Measurements from ENCODE around the gene TYMS. TPM values are rescaled to one million over a fixed set of nuclear protein-coding genes. Genes with fewer than 3 reads are reported as not detected.
"Not testable (repeated sequence)": the region's sequence is repeated elsewhere in the genome, so short reads cannot be mapped to it uniquely, and the experiment has no call there.

The TYMS gene
- total RNA-seq, 2 donors from 2014 or later: 32.8 to 131 TPM

DNA sequence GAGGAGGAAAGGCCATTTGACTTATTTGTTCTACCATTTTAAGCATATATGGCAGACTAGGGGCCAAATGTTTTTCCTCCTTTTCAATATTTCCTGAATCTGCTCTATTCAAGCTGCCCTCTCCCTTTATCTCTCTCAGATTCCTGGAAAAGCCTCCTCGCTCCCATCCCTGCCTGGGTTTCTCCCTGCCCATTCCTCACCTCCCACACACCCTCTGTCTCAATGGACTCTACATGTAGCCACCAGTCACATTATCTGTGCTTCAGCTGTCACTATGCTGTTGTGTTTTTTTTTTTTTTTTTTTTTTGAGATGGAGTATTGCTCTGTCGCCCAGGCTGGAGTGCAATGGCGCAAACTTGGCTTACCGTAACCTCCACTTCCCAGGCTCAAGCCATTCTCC is 22.9 kb downstream of the TYMS start:
- Histone ChIP-seq H3K9me3 (no peaks in the 10 kb centered on the region), H3K36me3 (no peaks in the 10 kb centered on the region), H3K4me1 (no peaks in the 10 kb centered on the region), H3K27me3 (no peaks in the 10 kb centered on the region), H3K9ac (ENCODE audit: low read depth in 2 of 2, low read length in 2 of 2) (no peak overlapping the region), H3K4me3 (no peak overlapping the region), H3K27ac (no peak overlapping the region)
- DNase-seq: no peak
- intact Hi-C loops (cut with DNase I): no loop called here
- TF ChIP-seq, protein P1, sequence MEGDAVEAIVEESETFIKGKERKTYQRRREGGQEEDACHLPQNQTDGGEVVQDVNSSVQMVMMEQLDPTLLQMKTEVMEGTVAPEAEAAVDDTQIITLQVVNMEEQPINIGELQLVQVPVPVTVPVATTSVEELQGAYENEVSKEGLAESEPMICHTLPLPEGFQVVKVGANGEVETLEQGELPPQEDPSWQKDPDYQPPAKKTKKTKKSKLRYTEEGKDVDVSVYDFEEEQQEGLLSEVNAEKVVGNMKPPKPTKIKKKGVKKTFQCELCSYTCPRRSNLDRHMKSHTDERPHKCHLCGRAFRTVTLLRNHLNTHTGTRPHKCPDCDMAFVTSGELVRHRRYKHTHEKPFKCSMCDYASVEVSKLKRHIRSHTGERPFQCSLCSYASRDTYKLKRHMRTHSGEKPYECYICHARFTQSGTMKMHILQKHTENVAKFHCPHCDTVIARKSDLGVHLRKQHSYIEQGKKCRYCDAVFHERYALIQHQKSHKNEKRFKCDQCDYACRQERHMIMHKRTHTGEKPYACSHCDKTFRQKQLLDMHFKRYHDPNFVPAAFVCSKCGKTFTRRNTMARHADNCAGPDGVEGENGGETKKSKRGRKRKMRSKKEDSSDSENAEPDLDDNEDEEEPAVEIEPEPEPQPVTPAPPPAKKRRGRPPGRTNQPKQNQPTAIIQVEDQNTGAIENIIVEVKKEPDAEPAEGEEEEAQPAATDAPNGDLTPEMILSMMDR (IDR thresholded peaks at IDR 0.05): no peak

DNA sequence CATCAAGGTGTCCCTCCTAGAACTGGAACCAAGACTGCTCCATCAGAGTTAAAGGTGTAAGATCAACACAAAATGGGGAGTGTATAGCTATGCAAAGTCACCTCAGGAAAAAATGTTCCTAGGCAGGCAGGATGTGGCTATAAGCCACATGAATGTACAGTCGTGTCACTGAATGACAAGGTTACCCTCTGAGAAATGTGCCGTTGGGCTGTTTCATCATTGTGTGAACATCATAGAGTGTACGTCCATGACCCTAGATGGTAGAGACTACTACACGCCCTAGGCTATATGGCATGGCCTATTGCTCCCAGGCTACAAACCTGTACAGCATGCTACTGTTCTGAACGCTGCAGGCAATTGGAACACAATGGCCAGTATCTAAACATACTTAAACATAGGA is 24.5 kb downstream of the TYMS start:
- DNase-seq: no peak
- Histone ChIP-seq H3K4me1 (no peaks in the 10 kb centered on the region), H3K4me3 (no peak overlapping the region), H3K27me3 (no peaks in the 10 kb centered on the region), H3K9ac (ENCODE audit: low read depth in 2 of 2, low read length in 2 of 2) (no peak overlapping the region), H3K36me3 (no peaks in the 10 kb centered on the region), H3K9me3 (no peaks in the 10 kb centered on the region), H3K27ac (no peak overlapping the region)
- TF ChIP-seq, protein P1 (IDR thresholded peaks at IDR 0.05): no peak
- intact Hi-C loops (cut with DNase I): no loop called here

DNA sequence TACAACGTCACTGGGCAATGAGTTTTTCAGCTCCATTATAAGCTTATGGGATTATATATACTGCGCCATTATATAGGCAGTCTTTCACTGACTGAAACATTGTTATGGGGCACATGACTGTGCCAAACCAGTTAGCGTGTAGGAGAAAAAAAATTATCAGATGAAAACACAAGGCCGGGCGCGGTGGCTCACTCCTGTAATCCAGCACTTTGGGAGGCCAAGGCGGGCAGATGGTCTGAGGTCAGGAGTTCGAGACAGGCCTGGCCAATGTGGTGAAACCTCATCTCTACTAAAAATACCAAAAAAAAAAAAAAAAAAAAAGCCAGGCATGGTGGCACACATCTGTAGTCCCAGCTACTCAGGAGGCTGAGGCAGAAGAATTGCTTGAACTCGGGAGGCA is 25.0 kb downstream of the TYMS start:
- H3K9ac ChIP-seq (ENCODE audit: low read depth in 2 of 2, low read length in 2 of 2); intact Hi-C loops (cut with DNase I); H3K36me3 ChIP-seq; H3K4me1 ChIP-seq; H3K4me3 ChIP-seq; DNase-seq; H3K27ac ChIP-seq; H3K9me3 ChIP-seq; H3K27me3 ChIP-seq: not testable (repeated sequence)

DNA sequence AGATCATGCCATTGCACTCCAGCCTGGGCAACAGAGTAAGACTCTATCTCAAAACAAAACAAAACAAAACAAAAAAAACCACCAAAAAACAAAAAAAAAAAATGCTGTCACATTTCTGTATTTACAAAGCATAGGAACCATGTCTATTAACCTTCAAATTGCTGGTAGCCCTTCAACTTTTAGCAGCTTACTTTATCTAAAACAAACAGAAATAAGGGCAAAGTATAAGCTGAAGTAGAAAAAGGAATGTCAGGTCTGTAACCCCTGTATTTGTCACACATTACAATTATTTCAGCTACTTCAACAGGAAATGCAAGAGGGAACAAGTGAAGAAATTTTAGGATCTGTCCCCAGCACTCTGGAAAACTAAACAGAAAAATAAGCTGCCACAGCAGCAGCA is 25.4 kb downstream of the TYMS start:
- no peak overlapping the region for H3K9ac ChIP-seq (ENCODE audit: low read depth in 2 of 2, low read length in 2 of 2)
- TF ChIP-seq, protein P1 (IDR thresholded peaks at IDR 0.05): no peak
- no peaks in the 10 kb centered on the region for H3K27me3 ChIP-seq
- no peaks in the 10 kb centered on the region for H3K9me3 ChIP-seq
- H3K27ac ChIP-seq: no peak overlapping the region
- H3K36me3 ChIP-seq: no peaks in the 10 kb centered on the region
- H3K4me3 ChIP-seq: no peak overlapping the region
- DNase-seq: no peak
- no peaks in the 10 kb centered on the region for H3K4me1 ChIP-seq
- intact Hi-C loops (cut with DNase I): no loop called here

DNA sequence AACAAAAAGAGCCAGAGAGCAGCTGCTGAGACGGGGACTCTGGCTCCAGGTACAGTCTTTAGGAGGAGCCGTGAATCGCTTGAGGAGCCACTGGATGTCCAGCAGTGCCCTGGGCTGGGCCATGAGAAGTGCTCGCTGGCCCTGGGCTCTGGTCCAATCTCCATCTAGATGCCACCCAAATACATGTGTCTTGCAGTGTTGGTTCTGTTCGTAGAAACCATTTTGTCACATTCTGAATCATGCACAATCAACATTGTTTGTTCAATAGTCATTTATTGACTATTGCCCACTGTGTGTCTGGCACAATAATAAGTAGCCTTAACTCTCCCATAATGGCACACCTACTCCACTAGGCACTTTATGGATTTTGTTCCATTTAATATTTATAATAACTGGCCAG is 26.1 kb downstream of the TYMS start:
- Histone ChIP-seq H3K36me3 (no peaks in the 10 kb centered on the region), H3K4me3 (no peak overlapping the region), H3K9ac (ENCODE audit: low read depth in 2 of 2, low read length in 2 of 2) (no peak overlapping the region), H3K4me1 (no peaks in the 10 kb centered on the region), H3K27me3 (no peaks in the 10 kb centered on the region), H3K27ac (no peak overlapping the region), H3K9me3 (no peaks in the 10 kb centered on the region)
- TF ChIP-seq, protein P1 (IDR thresholded peaks at IDR 0.05): no peak
- intact Hi-C loops (cut with DNase I): no loop called here
- no peak for DNase-seq

DNA sequence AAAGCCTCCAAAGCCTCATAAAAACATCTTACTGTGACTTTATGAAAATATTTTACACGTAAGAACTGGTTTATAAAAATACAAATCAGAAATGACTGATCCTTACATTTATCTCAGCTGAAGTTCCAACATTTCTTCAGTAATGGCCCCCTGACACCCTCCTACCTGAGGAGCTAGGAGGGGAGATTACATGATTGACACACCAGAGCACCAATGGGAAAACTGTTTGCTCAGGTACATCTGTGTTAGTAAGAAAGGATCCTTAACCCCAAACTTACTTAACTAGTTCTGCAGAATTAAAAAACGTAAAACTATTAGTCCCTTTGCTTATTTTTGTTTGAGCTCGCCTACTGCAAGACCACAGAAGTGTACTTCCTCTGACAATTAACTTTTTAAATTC is 28.0 kb downstream of the TYMS start:
- Histone ChIP-seq H3K9ac (ENCODE audit: low read depth in 2 of 2, low read length in 2 of 2) (no peak overlapping the region), H3K4me1 (no peaks in the 10 kb centered on the region), H3K27ac (no peak overlapping the region), H3K36me3 (no peaks in the 10 kb centered on the region), H3K4me3 (no peak overlapping the region), H3K9me3 (no peaks in the 10 kb centered on the region), H3K27me3 (no peaks in the 10 kb centered on the region)
- TF ChIP-seq, protein P1 (IDR thresholded peaks at IDR 0.05): no peak
- intact Hi-C loops (cut with DNase I): no loop called here
- no peak for DNase-seq
